Stimulated activated CD4-positive, alpha-beta T cell treated with anti-CD3 and anti-CD28 coated beads, Interleukin-12 subunit alpha, Interleukin-12 subunit beta, amount 100 ng/mL, for 48 hours (primary cell): ENCODE results near the gene SERAC1.

Experiments used
- DNase-seq, 3 donors: peaks; one replicate each; pipeline ENCODE4 v3.0.0-alpha.2; 2020; ENCODE audit warnings: low read depth in 2 of 3, low spot score in 1 of 3

The SERAC1 gene

DNA sequence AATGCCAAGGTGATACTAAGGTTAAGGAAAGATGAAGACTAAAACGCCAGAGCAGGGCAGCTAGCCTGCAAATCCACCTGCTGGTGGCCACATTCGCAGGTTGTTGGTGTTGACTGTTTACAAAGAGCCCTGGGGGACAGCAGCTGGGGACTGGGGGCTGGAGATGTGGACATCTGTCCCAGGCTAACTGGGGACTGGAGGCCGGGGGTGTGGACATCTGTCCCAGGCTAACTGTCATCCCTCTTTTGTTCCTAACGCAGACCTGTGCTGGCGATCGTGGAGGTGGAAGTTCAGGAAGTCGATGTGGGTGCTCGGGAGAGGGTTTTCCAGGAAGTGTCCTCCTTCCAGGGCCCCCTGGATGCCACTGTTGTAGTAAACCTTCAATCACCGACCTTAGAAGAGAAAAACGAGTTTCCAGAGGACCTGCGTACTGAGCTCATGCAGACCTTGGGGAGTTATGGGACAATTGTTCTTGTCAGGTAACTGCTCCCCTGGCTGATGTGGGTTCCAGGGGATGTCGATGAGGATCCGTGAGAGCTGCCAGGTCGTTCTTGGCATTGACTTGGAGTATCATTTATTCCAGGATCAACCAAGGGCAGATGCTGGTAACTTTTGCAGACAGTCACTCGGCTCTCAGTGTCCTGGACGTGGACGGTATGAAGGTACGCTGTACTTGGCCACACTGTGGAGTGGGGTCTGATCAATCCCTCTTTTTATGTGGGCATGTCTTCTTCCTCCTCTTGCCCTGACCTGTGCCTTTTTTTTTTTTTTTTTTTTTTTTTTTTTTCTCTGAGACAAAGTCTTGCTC, 87.0 kb downstream of the SERAC1 start:
- DNase-seq = no peak

DNA sequence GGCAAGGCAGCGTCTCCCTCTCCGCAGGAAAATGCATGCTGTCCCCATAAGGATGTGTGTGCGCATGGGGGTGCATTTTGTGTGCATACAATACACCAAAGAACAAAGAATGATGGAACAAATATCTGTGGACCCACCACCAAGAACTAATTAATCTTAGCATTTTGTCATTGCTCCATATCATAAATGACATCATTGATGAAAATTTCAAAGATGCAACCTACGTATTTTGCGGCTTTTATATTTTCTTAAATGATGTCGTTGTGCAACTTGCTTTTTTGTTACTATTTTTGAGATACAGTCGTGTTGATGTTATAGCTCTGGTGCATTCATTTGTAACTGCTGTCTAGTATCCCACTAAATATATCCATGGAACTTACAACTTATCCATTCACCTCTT, 89.7 kb downstream of the SERAC1 start:
- DNase-seq = no peak

DNA sequence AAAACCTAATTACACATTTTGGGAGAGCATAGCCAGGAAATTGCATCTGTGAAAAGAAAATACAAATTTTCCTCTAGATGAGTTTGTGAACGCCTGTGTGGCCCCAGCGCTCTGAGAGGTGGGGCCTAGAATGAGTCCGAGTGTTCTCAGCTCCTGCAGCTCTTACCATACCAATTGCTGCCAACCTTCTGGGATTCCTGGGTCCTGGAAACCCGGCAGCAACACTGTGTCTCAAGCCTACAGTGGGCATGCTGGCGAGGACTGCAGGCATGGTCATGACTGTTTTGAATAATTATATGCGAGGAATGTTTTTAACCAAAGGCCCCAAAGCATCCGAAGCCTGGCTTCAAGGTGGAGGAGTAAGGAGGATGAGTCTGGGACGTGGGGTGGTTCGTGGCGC, 90.4 kb downstream of the SERAC1 start:
- DNase-seq = no peak

DNA sequence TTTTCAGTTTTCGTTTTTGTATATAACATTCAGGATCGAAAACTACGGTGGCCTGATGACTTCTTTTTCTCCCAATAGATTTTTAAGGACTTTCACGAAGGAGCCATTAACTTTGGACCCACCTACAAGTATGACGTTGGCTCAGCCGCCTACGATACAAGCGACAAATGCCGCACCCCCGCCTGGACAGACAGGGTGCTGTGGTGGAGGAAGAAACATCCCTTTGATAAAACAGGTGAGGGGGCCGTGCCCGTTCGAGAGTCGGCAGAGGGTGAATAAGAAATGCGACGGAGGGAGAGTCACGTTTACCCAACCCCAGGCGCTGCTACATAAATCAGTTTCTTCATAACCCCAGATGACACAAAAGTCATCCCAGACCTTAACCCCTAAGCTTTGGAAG, 91.5 kb downstream of the SERAC1 start:
- DNase-seq = no peak

DNA sequence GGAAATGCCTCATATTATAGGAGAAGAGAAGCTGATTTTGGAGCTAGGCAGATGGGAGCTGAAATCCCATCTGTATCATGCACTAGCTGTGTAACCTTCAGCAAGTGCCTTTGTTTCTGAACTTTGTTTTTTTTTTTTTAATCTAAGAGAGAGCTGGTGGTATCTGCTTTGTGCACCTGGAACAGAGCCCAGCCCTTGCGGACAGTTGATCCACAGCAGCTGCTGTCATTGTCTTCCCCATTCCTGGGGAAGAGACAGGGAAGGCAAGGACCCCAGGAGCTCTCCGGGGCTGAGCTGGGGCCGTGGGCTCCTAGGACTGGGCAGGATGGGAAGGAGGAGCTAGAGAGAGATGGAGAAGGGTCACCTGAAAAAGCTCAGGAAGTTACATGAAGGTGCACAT, 94.3 kb downstream of the SERAC1 start:
- no peak for DNase-seq

DNA sequence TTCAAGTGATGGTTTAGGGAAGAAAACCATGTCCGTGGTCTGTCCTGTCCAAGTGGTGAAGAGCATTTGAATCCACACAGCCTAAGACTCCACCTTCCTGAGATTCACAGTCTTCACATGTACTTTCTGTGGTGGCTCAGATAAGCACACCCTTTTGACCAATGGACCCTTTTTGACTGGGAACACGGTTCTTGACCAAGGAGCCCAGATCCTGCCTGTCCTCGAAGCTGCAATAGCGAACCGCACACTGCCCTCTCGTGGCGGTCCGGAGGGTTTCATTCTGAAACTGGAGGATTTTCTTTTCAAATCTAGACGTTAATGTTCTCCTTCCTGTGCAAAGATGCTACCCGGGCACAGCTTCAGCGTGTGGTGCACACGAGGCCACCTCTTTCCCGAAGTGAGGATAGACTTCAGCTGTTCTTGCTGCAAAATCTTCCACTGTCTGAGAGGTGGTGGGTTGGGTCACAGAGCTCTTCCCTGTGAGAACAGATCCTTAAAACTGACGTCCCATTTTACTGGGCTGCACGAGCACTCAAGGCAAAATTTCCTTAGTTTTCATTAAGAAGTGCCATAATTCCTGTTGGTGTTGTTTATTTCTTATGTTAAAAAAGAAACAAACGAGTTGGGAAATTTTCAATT, 95.9 kb downstream of the SERAC1 start:
- peak; percentile 42 to 66 (median 56) for DNase-seq

DNA sequence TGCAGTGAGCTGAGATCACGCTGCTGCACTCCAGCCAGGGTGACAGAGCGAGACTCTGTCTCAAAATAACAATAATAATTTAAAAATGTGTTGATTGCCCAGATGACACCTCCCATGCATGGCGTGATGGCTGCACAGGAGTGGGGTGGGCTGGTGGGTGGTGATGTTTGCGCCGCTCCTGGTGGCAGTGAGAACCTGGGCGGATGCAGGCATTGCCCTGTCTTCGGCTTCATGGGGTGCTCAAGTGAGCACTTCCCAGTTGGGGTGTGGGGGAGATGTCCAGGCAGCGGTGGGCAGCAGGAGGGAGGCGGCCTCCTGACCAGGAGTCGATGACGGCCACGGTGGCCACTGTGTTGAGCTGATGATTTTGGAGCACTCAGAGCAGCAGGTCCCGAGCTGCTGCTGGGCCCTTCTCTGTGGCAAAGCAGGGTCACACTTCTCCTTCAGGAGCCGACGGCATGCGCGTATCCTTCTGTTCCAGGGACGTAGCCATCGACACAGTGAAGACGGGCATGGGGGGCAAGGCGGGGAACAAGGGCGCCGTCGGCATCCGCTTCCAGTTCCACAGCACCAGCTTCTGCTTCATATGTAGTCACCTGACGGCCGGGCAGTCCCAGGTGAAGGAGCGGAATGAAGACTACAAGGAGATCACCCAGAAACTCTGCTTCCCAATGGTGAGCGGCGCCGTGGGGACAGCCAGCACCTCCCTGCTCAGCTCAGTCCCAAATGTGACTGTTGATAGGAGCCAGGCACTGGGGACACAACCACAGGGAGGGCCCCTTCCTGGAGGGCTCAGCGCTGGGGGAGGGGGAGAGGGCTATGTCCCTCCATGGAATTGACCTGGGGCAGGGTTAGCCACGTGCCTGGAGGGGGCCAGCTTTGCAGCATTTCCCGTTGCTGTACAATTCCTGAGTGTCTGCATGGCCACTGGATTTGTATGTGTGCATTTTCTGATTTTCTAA, 96.7 kb downstream of the SERAC1 start:
- DNase-seq = no peak

DNA sequence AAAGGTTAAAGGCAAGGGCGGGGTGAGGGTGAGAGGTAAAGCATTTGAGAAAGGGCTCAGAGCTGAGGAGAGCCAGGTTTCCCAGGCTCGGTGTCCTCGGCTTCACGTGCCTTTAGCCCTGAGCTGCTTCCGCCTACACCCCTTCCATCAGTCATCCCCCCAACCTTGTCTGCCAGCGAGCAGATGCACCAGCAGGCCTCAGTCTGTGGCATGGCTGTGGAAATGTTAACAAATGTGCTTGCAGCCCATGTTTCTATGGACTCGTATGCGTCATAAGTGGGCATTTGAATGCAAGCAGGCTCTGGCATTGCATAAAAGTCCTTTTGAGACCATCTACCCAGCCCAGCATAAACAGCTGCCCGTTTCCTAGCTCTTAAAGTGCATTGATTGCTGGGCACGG, 97.5 kb downstream of the SERAC1 start:
- DNase-seq = no peak

DNA sequence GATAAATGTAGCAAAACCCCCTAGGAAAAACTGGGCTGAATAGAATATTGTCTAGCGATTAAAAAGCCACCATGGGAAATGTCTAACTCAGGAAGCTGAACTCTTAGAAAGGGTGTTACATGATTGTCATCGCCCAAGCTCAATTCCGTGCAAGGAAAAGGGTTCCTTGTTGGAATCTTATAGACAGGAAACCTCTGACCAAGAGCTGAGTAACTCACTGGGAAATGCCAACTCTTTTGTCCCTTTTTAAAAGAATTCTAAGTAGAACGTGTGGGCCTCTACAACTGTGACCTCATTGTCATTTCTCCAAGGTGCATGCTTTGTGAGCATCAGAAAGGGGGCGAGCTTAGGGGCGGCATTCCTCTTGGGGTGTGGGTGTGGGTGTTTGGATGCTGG, 98.3 kb downstream of the SERAC1 start:
- DNase-seq = no peak

DNA sequence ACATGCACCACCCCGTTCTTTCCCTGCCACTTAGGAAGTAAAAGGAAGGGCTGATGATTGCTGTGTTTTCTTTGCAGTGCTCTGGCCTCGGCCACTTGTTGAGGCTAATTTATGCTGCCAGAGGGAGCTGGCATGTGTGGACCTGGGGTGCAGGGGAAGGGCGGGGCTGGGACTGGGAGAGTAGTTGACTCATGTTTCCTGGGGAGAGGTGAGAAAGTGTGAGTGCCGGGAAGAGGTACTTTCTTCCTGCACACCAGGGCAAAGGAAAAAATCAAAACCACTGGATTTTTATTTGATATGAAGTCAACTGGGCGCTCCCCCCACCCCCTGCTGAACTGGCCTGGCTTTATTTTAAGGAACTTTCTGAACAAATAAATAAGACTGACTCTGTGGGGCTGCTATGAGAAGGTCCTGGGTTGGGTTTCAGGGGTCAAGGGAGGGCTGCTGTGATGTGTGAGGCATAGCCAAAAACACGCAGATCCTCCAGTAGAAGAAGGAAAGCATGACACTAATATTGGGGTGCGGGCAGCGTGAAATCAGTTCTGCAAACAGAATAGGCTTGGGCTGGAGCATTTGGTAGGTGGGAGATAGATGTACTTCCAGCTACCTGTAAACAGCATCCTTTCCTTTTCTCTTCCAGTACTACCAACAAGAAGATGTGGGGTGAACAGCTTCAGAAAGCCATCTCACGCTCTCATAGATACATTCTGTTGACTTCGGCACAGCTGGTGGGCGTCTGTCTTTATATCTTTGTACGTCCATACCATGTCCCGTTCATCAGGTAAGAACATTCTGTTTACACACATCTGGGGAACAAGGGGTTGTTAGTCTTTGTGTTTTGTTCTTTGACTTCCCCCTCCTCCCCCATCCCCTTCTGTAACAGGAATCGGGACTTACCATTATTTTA, 98.9 kb downstream of the SERAC1 start:
- peak in 1 of 3 donors; percentile 14 for DNase-seq

DNA sequence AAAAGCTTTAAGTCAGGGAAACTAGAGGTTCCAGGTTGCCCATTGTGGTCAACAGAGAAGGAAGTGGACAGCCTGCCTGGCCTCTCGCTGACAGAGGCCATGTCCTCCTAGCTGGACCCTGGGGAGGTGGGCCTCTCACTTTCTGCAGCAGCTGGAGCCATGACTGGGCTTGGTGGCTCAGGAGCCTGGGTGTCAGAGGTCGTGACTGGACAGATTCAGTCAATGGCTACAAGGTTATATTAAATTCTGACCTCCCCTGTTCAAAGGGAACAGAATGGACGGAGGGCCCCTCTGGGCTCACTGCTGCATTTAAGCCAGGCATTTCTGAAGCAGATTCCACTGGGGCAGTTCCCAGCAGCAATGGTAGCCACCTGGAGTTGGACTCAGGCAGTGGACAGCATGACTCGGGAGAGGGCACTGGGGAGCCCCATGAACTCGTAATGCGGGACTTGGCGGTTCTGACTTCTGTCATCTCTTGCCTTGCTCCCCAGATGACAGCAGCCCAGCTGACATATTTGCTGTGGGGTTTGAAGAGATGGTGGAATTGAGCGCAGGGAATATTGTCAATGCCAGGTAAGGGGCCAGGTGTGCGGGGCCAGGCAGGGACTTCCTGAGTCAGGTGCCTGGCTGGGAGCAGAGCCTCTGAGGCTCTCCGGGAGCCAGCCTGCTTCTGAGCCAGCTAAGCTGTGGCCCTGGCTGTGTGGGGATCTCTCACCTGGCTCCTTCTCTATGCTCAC, 99.7 kb downstream of the SERAC1 start:
- DNase-seq = no peak

DNA sequence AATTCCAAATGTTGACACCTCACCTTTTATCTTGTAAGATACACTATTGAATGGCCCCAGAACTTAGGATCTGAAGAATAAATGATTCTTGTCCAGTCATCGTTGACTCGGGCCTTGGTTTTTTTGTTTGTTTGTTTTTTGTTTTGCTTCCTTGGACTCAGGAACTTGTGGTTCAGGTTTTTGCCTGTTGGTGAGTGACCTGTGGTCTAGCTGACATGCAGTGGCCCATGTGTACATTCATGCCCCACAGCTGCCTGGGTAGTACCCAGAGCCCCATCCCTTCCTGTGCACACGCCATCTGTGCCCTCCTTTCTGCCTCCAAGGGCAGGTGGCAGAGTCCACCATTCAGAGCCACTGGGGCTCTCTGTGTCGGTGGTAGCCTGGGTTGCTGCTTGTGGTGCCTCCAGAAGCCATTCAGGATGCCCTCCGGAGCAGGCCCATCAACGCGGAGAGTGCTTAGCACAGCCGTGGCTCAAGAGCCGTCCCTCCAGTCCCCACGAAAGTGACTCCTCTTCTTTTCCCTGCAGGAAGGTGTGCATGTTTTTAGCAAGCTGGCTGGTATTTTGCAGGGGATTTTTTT, 100.5 kb downstream of the SERAC1 start:
- DNase-seq = no peak

DNA sequence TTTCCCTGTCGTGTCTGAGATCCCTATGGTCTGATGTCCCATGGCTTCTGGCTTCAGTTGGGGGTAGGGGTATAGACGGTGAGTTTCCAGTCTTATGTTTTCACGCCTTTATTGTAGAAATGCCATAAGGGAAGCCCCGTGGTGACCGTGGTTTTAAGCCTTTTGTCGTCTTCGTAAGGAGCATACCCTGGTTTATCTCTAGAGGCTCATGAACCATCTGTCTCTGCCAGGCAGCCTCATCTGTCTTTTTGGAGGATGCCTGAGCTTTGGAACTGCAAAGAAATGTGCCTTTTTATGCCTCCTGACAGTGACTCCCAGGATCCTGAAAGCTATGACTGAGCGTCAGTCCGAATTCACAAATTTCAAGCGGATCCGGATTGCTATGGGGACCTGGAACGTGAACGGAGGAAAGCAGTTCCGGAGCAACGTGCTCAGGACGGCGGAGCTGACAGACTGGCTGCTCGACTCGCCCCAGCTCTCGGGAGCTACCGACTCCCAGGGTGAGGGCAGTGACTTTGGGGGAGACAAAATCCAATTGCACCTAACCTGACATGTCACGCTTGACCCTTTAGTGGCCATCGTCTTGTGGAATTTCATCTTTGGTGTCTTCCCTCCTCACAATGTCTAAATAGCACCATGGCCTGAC, 101.8 kb downstream of the SERAC1 start:
- DNase-seq = no peak

DNA sequence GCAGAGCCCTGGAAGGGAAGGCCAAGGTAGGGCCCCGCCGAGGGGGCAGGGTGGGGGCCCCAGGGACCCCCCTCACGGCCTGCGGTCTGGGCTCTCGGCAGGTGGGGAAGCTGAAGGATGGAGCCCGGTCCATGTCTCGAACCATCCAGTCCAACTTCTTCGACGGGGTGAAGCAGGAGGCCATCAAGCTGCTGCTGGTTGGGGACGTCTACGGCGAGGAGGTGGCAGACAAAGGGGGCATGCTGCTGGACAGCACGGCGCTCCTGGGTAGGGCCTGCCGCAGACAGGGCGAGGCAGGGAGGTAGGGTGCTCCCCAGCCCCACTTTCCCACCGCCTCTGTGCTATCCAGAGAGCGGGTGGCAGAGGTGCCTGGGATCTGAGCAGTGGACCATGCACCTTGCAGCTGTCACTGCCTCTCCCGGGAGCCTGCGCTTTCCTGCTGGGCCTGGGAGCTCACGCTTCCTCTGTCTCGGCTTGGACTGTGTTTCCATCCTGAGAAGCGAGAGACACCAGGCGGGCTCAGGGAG, 103.3 kb downstream of the SERAC1 start:
- no peak for DNase-seq

DNA sequence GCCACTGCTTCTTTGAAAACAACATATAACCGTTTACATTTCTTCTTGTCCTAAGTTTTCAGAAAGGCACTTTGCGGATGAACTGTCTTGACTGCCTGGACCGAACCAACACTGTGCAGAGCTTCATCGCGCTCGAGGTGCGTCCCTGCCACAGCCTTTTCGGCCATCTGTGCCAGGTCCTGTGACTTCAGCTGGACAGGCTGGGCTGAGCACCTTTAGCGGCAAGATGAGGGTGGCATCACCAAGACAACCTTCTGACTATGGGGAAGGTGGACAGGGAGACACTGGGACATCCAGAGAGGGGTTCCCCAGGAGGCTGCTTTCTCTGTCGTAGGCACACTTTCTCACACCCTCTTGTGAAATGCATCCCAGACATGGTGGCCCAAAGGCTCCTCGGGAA, 104.3 kb downstream of the SERAC1 start:
- DNase-seq = no peak

DNA sequence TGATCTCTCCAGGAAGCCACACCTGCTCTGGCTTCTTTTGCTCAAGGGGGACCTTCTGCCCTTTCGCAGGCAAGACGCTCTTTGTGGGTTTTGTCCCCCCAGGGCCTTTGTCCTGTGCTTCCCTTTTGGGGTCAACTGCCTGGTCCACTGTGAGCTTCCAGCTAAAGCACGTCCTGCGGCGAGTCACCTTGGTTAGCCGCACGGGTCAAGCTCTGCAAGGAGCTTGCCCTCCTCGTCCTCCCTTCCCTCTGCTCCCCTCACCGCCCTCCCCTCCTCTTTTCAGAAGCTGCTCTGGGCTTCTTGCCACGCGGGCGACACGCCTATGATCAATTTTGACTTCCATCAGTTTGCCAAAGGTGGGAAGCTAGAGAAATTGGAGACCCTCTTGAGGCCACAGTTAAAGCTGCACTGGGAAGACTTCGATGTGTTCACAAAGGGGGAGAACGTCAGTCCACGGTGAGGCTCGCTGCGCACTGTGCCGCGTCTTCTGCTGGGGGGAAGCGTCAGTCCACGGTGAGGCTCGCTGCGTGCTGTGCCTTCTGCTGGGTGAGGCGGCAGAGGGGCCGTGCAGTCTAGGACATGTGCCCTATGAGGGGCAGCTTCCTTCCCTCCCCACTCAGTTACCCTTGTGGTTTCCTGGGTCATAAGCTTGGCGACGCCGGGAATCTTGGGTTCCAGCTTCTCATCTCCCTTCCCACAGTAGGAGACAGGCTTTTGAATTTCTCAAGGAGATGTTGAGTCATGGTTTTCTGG, 106.2 kb downstream of the SERAC1 start:
- no peak for DNase-seq

DNA sequence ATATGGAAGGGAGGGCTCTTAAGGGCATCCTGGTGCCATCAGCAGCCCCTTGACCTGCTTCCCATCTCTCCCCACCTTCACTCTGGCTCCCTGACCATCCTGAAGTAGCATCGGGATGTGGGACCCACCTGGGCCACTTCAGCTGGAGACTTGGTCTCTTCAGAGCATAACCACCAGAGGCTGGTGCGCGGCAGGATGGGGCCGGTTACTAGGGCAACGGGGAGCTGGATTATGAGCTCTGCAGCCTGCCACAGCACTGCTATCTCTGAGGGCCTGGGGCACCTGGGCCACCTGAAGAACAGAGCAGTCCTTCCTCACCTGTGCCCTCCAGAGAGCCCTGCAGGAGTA, 106.7 kb downstream of the SERAC1 start:
- no peak for DNase-seq
